Central memory CD8-positive, alpha-beta T cell (primary cell): Measurements from ENCODE around the gene SCAMP4.

Experiments
- ATAC-seq: fragments of 150-1000 bp; cut with Tn5 transposase; replicated peaks from 2 replicates; pipeline ENCODE4 v1.10.0; 2022; ENCODE audit warnings: mild to moderate bottlenecking, moderate FRiP score, moderate number of reproducible peaks; ENCODE audit not compliant: poor library complexity, severe bottlenecking; ENCODE audit errors: extremely low read depth
- DNase-seq, 2 donors: peaks; one replicate each; pipeline ENCODE4 v3.0.0; 2021; ENCODE audit warnings: low spot score in 2 of 2
- H3K27ac Mint-ChIP-seq: one replicate; pipeline ENCODE4 v1.8.0; 2022; ENCODE audit warnings: low read depth, mild to moderate bottlenecking, moderate library complexity, mixed read lengths
- H3K27me3 Mint-ChIP-seq: one replicate; pipeline ENCODE4 v1.8.0; 2022; ENCODE audit warnings: mixed read lengths
- H3K36me3 Mint-ChIP-seq: one replicate; pipeline ENCODE4 v1.8.0; 2022; ENCODE audit warnings: mild to moderate bottlenecking, moderate library complexity, mixed read lengths; ENCODE audit not compliant: insufficient read depth
- H3K4me1 Mint-ChIP-seq: one replicate; pipeline ENCODE4 v1.8.0; 2022; ENCODE audit warnings: mixed read lengths
- H3K4me3 Mint-ChIP-seq: one replicate; pipeline ENCODE4 v1.8.0; 2022; ENCODE audit warnings: mild to moderate bottlenecking, moderate library complexity, mixed read lengths
- H3K9me3 Mint-ChIP-seq: one replicate; pipeline ENCODE4 v1.8.0; 2022; ENCODE audit warnings: mixed read lengths

SCAMP4 gene

DNA sequence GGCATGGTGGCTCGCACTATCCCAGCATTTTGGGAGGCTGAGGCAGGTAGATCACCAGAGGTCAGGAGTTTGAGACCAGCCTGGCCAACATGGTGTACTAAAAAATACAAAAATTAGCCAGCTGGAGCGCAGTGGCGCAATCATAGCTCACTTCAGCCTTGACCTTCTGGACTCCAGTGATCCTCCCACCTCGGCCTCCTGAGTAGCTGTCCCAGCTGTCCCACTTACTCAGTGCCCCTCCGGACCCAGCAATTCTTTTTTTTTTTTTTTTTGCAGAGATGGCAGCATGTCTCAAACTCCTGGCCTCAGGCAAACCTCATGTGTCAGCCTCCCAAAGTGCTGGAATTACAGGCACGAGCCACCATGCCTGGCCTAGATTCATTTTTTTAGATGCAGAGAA is 2.3 kb upstream of the SCAMP4 start:
- no peak overlapping the region for H3K27ac Mint-ChIP-seq
- no peak for DNase-seq
- H3K27me3 Mint-ChIP-seq: no peaks in the 10 kb centered on the region
- no peaks in the 10 kb centered on the region for H3K9me3 Mint-ChIP-seq
- H3K36me3 Mint-ChIP-seq: peaks cover 16% of the 10 kb centered on the region
- H3K4me3 Mint-ChIP-seq: no peak overlapping the region
- peaks cover 14% of the 10 kb centered on the region for H3K4me1 Mint-ChIP-seq
- ATAC-seq: no peak

DNA sequence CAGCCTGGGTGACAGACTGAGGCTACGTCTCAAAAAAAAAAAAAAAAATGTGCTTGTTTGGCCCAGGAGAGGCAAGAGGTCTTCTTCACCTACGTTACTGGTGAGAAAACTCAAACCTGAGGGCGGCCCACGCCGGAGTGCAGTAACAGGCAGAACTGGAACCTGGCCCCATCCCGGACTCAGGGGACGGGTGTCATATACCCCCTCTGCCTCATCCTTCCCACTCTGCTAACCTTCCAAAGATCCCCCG is 414 bp upstream of the SCAMP4 start:
- Mint-ChIP-seq H3K4me1 (peaks cover 26% of the 10 kb centered on the region), H3K9me3 (no peaks in the 10 kb centered on the region), H3K4me3 (peak overlapping the region; percentile 86), H3K27me3 (no peaks in the 10 kb centered on the region), H3K27ac (no peak overlapping the region), H3K36me3 (peaks cover 14% of the 10 kb centered on the region)
- ATAC-seq: no peak
- no peak for DNase-seq

DNA sequence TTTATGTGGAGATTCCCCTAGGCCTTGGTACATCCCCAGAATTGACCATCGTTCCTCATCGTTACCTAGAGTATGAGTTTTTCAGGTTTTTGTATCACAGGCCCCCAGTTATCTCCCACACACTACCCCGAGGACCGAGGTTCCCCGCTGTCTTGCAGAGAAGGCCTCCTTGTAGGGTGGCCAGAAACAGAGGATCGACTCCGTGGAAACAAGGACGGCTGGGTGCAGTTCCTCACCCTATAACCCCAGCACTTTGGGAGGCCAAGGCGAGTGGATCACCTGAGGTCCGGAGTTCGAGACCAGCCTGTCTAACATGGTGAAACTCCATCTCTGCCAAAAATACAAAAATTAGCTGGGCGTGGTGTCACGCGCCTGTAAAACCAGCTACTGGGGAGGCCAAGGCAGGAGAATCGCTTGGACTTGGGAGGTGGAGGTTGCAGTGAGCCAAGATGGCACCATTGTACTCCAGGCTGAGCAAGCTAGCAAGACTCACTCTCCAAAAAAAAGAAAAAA is 720 bp downstream of the SCAMP4 start:
- H3K27me3 Mint-ChIP-seq: no peaks in the 10 kb centered on the region
- H3K9me3 Mint-ChIP-seq: no peaks in the 10 kb centered on the region
- DNase-seq (no peak), ATAC-seq (no peak)
- peaks cover 32% of the 10 kb centered on the region for H3K4me1 Mint-ChIP-seq
- peak overlapping the region; percentile 86 for H3K4me3 Mint-ChIP-seq
- H3K27ac Mint-ChIP-seq: peak overlapping the region; percentile 82
- H3K36me3 Mint-ChIP-seq: peaks cover 14% of the 10 kb centered on the region

DNA sequence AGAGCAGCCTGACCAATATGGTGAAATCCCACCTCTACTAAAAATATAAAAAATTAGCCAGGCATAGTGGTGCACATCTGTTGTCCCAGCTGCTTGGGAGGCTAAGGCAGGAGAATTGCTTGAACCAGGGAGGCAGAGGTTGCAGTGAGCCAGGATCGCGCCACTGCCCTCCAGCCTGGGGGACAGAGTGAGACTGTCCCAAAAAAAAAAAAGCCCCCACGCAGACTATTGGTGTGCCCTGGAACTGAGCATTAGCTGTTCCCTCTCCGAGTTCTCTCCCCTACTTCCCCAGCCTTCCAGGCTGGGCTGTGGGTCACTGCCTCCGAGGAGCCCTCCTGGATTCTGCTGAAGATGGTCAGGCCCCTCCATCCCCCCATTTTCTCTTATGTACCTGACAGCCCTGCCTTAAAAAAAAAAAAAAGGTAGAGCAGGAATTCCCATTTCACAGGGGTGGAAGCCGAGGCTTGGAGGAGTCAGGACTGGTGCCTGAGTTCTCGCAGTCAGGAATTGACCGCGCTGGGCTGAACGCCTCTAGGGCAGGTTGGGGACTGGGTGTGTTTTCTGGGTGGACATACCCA is 1.9 kb downstream of the SCAMP4 start:
- no peaks in the 10 kb centered on the region for H3K9me3 Mint-ChIP-seq
- H3K4me1 Mint-ChIP-seq: peaks cover 32% of the 10 kb centered on the region
- H3K27me3 Mint-ChIP-seq: no peaks in the 10 kb centered on the region
- ATAC-seq: no peak
- H3K4me3 Mint-ChIP-seq: no peak overlapping the region
- no peak for DNase-seq
- H3K27ac Mint-ChIP-seq: no peak overlapping the region
- H3K36me3 Mint-ChIP-seq: peaks cover 13% of the 10 kb centered on the region

DNA sequence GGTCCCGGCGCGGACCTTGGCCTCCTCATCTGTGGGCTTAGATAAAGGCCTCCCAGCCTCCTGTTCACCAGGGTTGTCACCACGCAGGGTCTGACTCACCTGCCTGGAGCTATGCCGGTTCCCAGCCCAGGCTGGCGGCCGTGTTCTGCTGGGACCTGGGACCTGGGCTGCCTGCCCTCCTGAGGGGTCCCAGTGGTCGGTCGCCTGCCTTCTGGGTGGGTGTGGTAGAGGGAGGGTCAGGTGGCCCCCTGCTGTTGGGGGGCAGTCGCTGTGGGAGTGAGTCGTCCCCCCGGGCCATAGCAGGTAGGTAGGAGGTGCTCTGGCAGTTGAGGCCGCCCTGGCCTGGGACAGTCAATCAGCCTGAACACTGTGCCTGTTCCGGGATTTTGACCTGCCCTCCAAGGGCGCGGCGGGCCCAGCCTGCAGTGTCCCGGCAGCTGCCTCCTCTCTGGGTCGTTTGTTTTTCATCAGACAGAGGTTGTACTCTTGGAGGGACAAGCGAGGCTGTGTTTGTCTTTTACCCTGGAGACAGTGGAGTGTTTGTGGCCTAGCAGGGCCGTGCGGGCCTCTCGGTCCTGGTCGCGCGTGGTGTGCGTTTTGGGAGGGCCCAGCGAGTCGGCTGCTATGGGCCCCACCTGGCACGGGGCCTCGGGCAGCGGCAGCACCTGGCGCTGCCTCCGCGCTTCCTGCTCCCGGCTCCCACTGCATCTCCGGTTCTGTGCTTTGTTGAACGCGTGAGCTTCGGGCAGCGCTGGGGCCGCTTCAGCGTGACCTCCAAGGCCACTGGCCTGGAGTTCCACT is 2.6 kb downstream of the SCAMP4 start:
- no peak for ATAC-seq
- Mint-ChIP-seq H3K27ac (no peak overlapping the region), H3K36me3 (peaks cover 13% of the 10 kb centered on the region)

DNA sequence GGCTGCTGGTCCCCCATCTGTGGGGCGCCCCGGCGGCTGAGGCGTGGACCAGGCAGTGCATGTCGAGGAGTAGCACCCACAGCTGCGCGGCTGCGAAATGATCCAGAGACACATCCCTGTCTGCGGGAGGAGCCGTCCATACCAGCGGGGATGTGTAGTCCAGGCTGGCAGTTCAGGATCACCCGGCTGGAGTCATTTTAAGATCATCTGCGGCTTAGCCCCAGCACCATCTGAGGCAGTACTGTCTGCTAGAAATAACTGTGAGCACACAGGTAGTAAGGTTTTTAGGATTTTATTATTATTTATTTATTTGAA is 3.1 kb downstream of the SCAMP4 start:
- no peaks in the 10 kb centered on the region for H3K9me3 Mint-ChIP-seq
- ATAC-seq: no peak
- no peak overlapping the region for H3K4me3 Mint-ChIP-seq
- H3K27me3 Mint-ChIP-seq: no peaks in the 10 kb centered on the region
- no peak overlapping the region for H3K27ac Mint-ChIP-seq
- H3K4me1 Mint-ChIP-seq: peaks cover 32% of the 10 kb centered on the region
- DNase-seq: no peak
- peaks cover 12% of the 10 kb centered on the region for H3K36me3 Mint-ChIP-seq

More for the DNA sequence above, 2.6 kb downstream of the SCAMP4 start:
- Mint-ChIP-seq H3K4me1 (peaks cover 32% of the 10 kb centered on the region), H3K4me3 (no peak overlapping the region), H3K27me3 (no peaks in the 10 kb centered on the region), H3K9me3 (no peaks in the 10 kb centered on the region)
- DNase-seq: no peak

DNA sequence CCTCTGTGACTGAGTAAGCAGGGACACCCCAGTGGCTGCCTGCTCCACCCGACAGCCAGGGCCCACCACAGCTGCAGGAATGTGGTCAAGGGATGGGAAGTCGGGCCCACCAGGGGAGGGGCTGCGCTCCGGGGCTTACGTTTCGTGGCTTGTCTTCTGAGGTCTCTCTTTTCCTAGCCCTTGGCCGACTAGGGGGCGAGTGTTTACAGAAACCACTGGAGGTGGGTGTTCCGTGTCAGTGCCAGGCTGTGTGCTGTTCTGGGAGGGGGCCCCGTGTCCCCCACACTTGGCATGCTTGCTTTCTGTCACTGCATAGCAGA is 4.5 kb downstream of the SCAMP4 start:
- H3K4me1 Mint-ChIP-seq: peaks cover 26% of the 10 kb centered on the region
- peak overlapping the region; percentile 76 for H3K27ac Mint-ChIP-seq

DNA sequence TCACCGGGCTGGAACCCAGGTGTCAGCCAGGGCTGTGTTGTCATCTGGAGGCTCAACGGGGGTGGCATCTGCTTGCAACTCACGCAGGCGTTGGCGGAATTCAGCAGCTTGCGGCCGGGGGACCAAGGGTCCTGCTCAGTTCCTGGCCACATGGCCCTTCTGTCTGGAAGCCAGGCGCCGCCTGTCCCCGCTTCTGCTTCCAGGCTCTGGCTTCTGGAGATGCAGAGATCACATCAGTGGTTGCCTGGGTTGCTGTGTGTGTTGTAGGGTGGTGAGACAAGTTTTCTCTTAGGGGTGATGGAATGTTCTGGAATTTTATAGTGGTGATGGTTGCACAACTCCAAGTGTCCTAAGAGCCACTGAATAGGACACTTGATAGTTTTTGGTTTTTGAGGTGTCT is 5.0 kb downstream of the SCAMP4 start:
- H3K36me3 Mint-ChIP-seq: peaks cover 8% of the 10 kb centered on the region
- peak overlapping the region; percentile 65 for H3K27ac Mint-ChIP-seq

More for the DNA sequence above, 4.5 kb downstream of the SCAMP4 start:
- peaks cover 10% of the 10 kb centered on the region for H3K36me3 Mint-ChIP-seq
- no peak for DNase-seq
- no peaks in the 10 kb centered on the region for H3K9me3 Mint-ChIP-seq
- H3K4me3 Mint-ChIP-seq: no peak overlapping the region
- no peaks in the 10 kb centered on the region for H3K27me3 Mint-ChIP-seq
- ATAC-seq: no peak

DNA sequence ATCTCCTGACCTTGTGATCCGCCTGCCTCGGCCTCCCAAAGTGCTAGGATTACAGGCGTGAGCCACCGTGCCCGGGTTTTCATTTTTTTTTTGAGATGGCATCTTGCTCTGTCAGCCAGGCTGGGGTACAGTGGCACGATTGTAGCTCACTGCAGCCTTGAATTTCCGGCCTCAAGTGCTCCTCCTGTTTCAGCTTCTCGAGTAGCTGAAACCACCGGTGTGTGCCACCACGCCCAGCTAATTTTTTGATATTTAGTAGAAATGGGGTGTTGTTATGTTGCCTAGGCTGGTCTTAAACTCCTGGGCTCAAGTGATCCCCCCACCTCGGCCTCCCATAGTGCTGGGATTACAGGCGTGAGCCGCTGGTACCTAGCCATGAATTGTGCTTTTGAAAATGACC is 5.9 kb downstream of the SCAMP4 start:
- no peak overlapping the region for H3K4me3 Mint-ChIP-seq
- peaks cover 6% of the 10 kb centered on the region for H3K36me3 Mint-ChIP-seq
- no peaks in the 10 kb centered on the region for H3K27me3 Mint-ChIP-seq
- peak overlapping the region; percentile 65 for H3K27ac Mint-ChIP-seq
- no peak for ATAC-seq
- no peak for DNase-seq
- H3K9me3 Mint-ChIP-seq: no peaks in the 10 kb centered on the region
- H3K4me1 Mint-ChIP-seq: peaks cover 18% of the 10 kb centered on the region

More for the DNA sequence above, 5.0 kb downstream of the SCAMP4 start:
- H3K4me3 Mint-ChIP-seq: peak overlapping the region; percentile 25
- H3K27me3 Mint-ChIP-seq: no peaks in the 10 kb centered on the region
- peaks cover 26% of the 10 kb centered on the region for H3K4me1 Mint-ChIP-seq
- ATAC-seq (no peak), DNase-seq (no peak)
- H3K9me3 Mint-ChIP-seq: no peaks in the 10 kb centered on the region

DNA sequence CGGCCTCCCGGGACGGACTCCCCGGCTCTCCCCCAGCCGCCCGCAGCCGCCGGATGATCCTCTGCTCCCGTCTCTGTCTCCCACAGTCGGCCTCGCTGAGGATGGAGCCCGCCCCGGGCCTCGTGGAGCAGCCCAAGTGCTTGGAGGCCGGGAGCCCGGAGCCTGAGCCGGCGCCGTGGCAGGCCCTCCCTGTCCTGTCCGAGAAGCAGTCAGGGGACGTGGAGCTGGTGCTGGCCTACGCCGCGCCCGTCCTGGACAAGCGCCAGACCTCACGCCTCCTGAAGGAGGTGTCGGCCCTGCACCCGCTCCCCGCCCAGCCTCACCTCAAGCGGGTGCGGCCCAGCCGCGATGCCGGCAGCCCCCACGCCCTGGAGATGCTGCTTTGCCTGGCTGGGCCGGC is 6.8 kb downstream of the SCAMP4 start:
- DNase-seq (no peak), ATAC-seq (no peak)
- peaks cover 18% of the 10 kb centered on the region for H3K4me1 Mint-ChIP-seq
- no peaks in the 10 kb centered on the region for H3K9me3 Mint-ChIP-seq
- H3K27me3 Mint-ChIP-seq: no peaks in the 10 kb centered on the region
- no peak overlapping the region for H3K27ac Mint-ChIP-seq
- no peak overlapping the region for H3K4me3 Mint-ChIP-seq
- H3K36me3 Mint-ChIP-seq: peaks cover 6% of the 10 kb centered on the region

DNA sequence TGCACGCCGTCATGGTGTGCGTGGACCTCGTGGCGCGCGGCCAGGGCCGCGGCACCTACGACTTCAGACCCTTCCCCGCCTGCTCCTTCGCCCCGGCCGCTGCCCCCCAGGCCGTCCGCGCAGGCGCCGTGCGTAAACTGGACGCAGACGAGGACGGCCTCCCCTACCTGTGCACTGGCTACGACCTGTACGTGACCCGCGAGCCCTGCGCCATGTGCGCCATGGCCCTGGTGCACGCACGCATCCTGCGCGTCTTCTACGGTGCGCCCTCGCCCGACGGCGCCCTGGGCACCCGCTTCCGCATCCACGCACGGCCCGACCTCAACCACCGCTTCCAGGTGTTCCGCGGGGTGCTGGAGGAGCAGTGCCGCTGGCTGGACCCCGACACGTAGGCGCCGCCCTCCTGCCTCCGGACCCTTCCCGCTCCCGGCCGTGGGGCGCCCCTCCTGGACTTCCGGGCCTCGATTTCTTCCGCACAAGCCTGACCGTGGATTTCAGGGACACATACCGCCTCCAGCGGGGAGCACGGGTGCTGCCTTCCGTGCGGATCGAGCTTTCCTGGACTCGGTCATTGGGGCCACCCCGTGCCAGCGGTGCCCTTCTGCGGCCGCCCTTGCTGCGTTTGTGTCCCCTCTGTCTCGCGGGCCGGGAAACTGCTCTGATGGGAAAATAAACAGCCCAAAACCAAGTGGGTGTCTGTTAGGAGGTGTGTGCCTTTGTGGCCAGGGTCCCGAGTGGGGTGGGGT is 7.7 kb downstream of the SCAMP4 start:
- H3K4me1 Mint-ChIP-seq: peaks cover 18% of the 10 kb centered on the region
- ATAC-seq: no peak
- peaks cover 8% of the 10 kb centered on the region for H3K36me3 Mint-ChIP-seq
- H3K27me3 Mint-ChIP-seq: no peaks in the 10 kb centered on the region
- H3K27ac Mint-ChIP-seq: no peak overlapping the region
- DNase-seq: no peak
- no peak overlapping the region for H3K4me3 Mint-ChIP-seq
- no peaks in the 10 kb centered on the region for H3K9me3 Mint-ChIP-seq

DNA sequence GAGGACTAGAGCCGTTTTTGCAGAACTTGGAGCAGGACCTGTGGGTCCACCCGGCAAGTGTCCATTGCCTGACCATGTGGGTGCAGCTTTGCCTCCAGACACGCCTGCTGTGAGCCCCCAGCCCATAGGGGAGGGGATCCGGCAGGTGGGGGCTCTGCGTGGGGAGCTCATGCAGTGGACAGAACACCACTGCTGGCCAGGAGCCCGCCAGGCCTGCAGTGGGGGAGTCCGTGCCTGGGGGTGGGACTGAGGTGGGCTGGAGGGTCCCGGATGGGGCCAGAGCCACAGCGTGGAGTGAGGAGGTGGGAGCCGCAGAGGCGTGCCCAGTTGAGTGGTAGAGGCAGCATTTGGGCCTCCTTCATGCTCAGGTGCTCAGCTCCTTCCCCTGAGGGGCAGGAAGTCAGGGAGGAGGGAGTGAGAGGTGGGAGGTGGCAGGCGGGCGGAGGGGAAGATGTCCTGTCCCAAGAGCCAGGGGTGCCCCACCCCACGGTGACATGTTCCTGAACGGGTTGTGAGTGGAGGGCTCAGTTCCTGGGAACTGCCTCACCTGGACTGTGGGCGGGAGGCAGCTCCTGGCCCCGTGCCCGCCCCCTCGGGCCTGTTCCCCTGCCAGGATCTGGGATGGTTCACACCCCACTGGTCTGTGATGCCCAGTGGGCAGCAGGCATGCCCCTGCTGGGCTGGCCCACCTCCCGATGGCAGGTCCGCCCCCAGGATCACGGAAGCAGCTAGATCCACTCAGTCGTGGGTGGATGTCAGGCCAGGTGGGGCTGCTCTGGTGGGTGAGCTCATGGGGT is 8.8 kb downstream of the SCAMP4 start:
- Mint-ChIP-seq H3K27ac (no peak overlapping the region), H3K9me3 (no peaks in the 10 kb centered on the region)

More for the DNA sequence above, 8.8 kb downstream of the SCAMP4 start:
- H3K27me3 Mint-ChIP-seq: no peaks in the 10 kb centered on the region
- H3K36me3 Mint-ChIP-seq: peaks cover 12% of the 10 kb centered on the region
- DNase-seq: no peak
- H3K4me1 Mint-ChIP-seq: peaks cover 13% of the 10 kb centered on the region
- ATAC-seq: no peak
- H3K4me3 Mint-ChIP-seq: no peak overlapping the region
